ENCODE results near the gene ADAMTSL5.

The ADAMTSL5 gene

GRCh38 chr19:1461862-1462261, 51.0 kb downstream of the ADAMTSL5 start:
- DNase-seq: no peak

DNA sequence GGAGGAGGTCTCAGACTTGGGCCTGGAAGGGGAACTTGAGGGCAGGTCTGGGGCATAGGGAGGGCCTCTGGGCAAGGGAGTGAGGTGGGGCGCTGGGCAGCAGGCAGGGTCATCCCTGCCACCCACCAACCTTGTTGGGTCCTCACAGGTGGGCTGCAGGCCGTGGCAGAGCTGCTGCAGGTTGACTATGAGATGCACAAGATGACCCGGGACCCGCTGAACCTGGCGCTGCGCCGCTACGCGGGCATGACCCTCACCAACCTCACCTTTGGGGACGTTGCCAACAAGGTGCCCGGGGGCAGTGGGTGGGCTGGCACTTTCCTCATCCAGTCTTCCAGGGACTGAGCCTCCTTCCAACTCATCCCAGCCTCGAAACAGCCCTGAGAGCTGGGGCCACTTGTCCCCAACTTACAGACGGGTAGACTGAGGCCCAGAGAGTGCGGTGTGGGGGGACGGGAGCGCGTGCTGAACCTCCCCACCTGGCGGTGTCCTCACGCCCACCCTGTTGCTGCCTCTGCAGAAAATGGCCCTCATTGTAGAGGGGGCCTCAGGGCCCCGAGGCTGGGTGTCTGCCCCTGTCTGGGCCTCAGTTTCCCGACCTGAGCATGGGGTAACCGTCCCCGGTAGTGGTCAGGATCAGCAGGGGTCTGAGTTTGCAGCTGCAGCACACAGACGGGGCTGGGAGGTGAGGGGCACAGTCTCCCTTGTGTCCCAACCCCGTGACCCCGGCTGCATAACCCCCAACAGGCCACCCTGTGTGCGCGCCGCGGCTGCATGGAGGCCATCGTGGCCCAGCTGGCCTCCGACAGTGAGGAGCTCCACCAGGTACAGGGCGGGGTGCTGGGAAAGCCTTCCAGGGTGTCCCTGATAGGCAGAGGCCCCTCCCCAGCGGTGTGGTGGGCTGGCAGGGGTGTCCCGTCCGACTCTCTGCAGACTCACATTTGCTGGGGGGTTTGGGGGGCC, 52.5 kb downstream of the ADAMTSL5 start:
- DNase-seq: no peak

DNA sequence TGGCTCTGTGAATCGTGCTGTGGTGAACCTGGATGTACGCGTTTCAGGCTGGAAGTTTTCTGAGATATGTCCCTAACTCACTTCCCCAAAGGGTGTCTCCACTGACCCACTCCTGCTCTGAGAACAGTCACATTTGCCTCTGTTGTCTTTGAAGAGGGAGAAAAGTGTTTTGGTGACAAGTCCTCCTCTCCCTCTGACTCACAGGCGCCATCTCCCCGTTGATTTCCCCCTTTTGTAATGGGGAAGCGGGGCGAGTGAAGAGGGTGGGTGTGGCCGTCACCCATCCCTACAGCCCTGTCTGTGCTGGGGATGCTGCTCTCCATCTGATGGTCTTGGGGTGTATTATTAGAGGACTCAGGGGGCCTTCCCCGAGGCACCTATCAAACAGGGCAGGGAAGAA, 53.3 kb downstream of the ADAMTSL5 start:
- DNase-seq: no peak

DNA sequence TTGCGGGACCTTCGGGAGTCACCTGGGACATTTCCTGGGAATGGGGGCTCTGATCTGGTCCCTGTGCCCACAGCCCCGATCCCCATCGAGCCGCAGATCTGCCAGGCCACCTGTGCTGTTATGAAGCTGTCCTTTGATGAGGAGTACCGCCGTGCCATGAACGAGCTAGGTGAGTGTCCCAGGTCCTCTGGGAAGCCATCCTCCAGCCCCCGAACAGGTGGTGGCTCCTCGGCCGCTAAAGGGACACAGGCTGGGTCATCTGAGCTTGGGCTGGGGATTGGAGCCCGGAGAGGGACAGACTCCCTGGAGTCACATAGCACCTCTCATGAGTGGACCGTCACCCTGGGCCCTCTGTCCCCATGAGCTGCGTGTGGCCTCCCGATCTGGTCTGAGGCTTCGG, 54.9 kb downstream of the ADAMTSL5 start:
- DNase-seq: no peak

DNA sequence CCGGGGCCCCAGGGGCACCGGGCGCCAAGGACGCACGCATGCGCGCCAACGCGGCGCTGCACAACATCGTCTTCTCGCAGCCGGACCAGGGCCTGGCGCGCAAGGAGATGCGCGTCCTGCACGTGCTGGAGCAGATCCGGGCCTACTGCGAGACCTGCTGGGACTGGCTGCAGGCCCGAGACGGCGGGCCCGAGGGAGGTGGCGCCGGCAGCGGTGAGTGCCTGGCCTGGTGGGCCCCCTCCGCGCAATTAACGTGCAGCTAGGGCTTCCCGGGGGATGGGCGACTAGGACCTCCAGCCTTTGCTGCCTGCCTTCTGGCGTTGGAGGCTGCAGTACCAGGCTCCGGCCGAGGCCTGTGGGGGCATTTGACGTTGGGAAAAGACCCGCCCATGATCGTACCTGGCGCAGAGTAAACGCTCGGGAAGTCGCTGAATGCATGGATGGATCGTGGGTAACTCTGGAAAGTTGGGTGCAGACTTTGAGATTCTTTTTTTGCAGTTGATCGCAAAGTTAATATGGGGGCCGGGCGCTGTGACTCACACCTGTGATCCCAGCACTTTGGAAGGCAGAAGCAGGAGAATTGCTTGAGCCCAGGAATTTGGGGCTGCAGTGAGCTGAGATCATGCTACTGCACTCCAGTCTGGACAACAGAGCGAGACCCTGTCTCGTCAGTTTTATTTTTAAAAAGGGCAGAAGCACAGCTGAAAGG, 55.6 kb downstream of the ADAMTSL5 start:
- DNase-seq: no peak

DNA sequence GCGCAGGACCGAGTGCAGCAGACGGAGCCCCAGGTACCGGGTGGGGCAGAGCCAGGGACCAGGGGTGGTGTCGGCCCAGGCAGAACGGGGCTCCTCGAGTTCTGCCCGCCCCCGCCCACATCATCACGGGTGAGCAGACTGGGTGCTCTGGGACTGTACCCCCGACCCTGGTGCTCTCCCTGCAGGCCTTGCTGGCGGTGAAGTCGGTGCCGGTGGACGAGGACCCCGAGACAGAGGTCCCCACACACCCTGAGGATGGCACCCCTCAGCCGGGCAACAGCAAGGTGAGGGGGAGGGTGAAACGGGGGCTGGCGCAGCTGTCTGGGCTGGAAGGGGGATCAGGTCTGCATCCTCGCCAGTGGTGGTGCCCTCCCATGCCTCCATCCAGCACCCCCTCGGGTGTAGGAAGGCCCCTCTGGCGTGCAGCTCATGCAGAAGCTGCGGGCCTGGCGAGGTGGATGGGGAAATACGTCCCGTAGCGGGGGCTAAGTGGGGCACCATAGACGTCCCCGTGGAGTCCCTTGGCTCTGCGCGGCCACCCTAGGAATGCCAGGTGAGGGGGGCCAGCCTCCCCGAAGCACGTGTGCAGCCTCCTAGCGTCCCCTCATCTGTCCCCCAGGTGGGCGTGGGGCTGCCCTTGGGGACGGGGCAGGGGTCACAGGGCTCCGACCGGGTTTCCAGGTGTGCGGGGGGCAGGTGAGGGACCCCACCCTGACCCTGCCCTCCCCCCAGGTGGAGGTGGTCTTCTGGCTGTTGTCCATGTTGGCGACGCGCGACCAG, 56.5 kb downstream of the ADAMTSL5 start:
- no peak for DNase-seq

- peak; percentile 91 for DNase-seq
Measured at GRCh38 chr19:1455336-1456120, 57.3 kb downstream of the ADAMTSL5 start.
